ENCODE measurements around the gene EIF5A2.
"Not testable (repeated sequence)": the region's sequence is repeated elsewhere in the genome, so short reads cannot be mapped to it uniquely, and the experiment has no call there.

- TF ChIP-seq CTCF (IDR thresholded peaks at IDR 0.05; ENCODE audit: low read depth, low read length); EZH2phosphoT487 (IDR thresholded peaks at IDR 0.05; ENCODE audit: low read depth): not testable (repeated sequence)
Measured at GRCh38 chr3:170877311-170877710, 31.1 kb downstream of the EIF5A2 start.

All from OCI-LY3 (cell line).